SU-DHL-6 (cell line): Measurements from ENCODE around the gene TBP.

Experiments used
- CTCF ChIP-seq: fragments of 200-600 bp; sonication (generic); IDR thresholded peaks from one replicate; pipeline ENCODE4 v1.5.1; 2017; ENCODE audit warnings: antibody characterized with exemption, mild to moderate bottlenecking, low read length, moderate library complexity; ENCODE audit not compliant: insufficient read depth, poor library complexity, severe bottlenecking
- EZH2phosphoT487 ChIP-seq: fragments of 200-600 bp; sonication (generic), shearing (Covaris generic); conservative IDR thresholded peaks from 2 replicates; pipeline ENCODE4 v1.6.1; 2018; ENCODE audit warnings: mild to moderate bottlenecking, antibody characterized with exemption, low read length, moderate library complexity, mixed read lengths

DNA sequence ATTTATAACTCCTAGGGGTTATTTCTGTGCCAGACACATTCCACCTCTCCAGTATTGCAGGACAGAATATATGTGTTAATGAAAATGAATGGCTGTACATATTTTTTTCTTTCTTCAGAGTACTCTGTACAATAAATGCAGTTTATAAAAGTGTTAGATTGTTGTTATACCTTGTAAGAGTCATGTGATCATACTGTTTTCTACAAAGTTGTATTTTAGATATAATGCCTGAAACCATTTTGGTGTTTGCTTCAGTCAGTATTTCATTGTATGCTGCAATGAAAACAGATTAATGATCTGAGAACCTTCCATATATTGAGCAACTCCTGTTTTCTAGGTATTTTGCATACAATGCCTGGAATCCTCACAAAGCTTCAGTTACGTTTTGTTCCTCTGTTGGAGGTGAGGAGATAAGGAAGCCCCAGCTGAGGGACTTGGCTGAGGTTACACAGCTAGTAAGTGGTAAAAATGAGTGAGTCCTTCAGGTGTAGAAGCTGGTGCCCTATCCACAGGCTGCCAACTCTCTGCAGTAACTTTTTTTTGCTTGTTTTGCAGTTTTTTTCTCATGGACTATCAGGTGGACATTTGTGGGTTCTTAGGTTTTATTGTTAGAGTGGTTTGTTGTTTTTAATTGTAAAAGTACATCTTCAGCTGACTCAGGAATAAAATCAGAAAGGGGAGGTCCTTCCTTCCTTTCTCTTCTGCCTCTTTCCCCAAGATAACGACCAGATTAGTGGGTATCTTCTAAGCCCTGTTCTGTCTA, 18.7 kb downstream of the TBP start:
- TF ChIP-seq CTCF: no peak
- no peak for TF ChIP-seq EZH2phosphoT487
